ENCODE measurements around the gene PCDHGA5.
"Not testable (repeated sequence)": the region's sequence is repeated elsewhere in the genome, so short reads cannot be mapped to it uniquely, and the experiment has no call there.

The PCDHGA5 gene

DNA sequence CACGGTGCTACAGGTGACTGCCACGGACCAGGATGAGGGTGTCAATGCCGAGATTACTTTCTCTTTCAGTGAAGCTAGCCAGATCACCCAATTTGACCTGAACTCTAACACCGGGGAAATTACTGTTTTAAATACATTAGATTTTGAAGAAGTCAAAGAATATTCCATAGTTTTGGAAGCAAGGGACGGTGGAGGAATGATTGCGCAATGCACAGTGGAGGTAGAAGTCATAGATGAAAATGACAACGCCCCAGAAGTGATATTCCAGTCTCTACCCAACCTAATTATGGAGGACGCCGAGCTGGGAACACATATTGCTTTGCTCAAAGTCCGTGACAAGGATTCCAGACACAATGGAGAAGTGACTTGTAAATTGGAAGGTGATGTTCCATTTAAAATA is 24.7 kb downstream of the PCDHGA5 start:
- no peak for DNase-seq

DNA sequence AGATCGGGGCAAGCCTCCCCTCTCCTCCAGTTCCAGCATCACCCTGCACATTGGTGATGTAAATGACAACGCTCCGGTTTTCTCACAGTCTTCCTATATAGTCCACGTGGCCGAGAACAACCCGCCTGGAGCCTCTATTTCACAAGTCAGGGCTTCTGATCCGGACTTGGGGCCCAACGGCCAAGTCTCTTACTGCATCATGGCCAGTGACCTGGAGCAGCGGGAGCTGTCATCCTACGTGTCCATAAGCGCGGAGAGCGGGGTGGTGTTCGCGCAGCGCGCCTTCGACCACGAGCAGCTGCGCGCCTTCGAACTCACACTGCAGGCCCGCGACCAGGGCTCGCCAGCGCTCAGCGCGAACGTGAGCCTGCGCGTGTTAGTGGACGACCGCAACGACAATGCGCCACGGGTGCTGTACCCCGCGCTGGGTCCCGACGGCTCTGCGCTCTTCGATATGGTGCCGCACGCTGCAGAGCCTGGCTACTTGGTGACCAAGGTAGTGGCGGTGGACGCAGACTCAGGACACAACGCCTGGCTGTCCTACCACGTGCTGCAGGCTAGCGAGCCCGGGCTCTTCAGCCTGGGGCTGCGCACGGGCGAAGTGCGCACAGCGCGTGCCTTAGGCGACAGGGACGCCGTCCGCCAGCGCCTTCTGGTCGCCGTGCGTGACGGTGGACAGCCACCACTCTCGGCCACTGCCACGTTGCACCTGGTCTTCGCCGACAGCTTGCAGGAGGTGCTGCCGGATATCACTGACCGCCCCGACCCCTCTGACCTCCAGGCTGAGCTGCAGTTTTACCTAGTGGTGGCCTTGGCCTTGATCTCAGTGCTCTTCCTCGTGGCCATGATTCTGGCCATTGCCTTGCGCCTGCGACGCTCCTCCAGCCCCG is 25.4 kb downstream of the PCDHGA5 start:
- DNase-seq: no peak

- DNase-seq: no peak
Observed at GRCh38 chr5:141392429-141393198, 28.7 kb downstream of the PCDHGA5 start, which contains the start of gene PCDHGA8. TSS of gene PCDHGA8 (plus strand) at chr5:141392633. CDS start at chr5:141392814, 181 bp downstream.

DNA sequence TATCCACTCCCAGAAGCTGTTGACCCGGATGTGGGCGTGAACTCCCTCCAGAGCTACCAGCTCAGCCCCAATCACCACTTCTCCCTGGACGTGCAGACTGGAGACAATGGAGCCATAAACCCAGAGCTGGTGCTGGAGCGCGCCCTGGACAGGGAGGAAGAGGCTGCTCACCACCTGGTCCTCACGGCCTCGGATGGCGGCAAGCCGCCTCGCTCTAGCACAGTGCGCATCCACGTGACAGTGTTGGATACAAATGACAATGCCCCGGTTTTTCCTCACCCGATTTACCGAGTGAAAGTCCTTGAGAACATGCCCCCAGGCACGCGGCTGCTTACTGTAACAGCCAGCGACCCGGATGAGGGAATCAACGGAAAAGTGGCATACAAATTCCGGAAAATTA is 29.3 kb downstream of the PCDHGA5 start:
- DNase-seq: no peak

- not testable (repeated sequence) for DNase-seq
Observed at GRCh38 chr5:141394401-141395187, 30.6 kb downstream of the PCDHGA5 start.

DNA sequence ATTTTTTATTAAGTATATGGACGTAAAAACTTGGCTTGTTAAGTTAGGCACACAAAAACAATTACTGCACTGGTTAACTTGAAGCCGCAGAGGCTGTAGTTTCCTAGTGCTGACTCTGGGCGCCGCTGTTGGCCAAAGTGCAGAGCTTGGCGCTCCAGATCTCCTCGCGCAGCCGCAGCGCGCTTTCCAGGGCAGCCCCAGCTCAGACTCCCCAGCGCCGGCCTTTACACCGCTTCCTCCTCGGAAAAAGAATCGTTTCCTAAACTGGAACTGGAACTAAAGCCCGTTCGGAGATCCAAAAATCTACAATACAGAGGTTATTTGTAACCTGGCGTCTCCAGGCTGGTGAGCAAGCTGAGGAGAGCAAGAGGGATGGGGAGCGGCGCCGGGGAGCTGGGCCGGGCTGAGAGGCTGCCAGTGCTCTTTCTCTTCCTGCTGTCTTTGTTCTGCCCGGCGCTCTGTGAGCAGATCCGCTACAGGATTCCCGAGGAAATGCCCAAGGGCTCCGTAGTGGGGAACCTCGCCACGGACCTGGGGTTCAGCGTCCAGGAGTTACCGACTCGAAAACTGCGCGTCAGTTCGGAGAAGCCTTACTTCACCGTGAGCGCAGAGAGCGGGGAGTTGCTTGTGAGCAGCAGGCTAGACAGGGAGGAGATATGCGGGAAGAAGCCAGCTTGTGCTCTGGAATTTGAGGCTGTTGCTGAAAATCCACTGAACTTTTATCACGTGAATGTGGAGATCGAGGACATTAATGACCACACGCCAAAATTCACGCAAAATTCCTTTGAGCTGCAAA is 34.0 kb downstream of the PCDHGA5 start, which contains the start of gene PCDHGB5:
Gene PCDHGB5, plus strand, starts transcription at position 192 of the 796 bp plus-strand sequence. Its CDS starts 181 bp downstream, at position 373.
- not testable (repeated sequence) for DNase-seq

DNA sequence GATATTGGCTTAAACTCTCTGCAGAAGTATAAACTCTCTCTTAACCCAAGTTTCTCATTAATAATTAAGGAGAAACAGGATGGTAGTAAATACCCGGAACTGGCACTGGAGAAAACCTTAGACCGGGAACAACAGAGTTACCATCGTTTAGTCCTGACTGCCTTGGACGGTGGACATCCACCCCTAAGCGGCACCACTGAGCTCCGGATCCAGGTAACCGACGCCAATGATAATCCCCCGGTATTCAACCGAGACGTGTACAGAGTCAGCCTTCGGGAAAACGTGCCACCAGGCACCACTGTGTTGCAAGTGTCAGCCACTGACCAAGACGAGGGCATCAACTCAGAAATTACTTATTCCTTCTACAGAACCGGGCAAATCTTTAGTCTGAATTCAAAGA is 34.6 kb downstream of the PCDHGA5 start:
- DNase-seq: no peak

GRCh38 chr5:141399555-141400258 is 35.7 kb downstream of the PCDHGA5 start:
- no peak for DNase-seq

GRCh38 chr5:141402553-141403243 is 38.7 kb downstream of the PCDHGA5 start, which contains the start of gene PCDHGA9:
TSS of gene PCDHGA9 (plus strand) at chr5:141402778. CDS start at chr5:141402953, 175 bp downstream.
- no peak for DNase-seq

DNA sequence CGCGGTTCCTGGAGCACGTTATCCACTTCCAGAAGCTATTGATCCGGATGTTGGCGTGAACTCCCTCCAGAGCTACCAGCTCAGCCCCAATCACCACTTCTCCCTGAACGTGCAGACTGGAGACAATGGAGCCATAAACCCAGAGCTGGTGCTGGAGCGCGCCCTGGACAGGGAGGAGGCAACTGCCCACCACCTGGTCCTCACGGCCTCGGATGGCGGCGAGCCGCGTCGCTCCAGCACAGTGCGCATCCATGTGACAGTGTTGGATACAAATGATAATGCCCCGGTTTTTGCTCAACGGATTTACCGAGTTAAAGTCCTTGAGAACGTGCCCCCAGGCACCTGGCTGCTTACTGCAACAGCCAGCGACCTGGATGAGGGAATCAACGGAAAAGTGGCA is 39.4 kb downstream of the PCDHGA5 start:
- DNase-seq: no peak

- DNase-seq: not testable (repeated sequence)
Observed at GRCh38 chr5:141407790-141408505, 44.0 kb downstream of the PCDHGA5 start, which contains the start of gene PCDHGB6. TSS of gene PCDHGB6 (plus strand) at chr5:141408021. CDS start at chr5:141408203, 182 bp downstream.

DNA sequence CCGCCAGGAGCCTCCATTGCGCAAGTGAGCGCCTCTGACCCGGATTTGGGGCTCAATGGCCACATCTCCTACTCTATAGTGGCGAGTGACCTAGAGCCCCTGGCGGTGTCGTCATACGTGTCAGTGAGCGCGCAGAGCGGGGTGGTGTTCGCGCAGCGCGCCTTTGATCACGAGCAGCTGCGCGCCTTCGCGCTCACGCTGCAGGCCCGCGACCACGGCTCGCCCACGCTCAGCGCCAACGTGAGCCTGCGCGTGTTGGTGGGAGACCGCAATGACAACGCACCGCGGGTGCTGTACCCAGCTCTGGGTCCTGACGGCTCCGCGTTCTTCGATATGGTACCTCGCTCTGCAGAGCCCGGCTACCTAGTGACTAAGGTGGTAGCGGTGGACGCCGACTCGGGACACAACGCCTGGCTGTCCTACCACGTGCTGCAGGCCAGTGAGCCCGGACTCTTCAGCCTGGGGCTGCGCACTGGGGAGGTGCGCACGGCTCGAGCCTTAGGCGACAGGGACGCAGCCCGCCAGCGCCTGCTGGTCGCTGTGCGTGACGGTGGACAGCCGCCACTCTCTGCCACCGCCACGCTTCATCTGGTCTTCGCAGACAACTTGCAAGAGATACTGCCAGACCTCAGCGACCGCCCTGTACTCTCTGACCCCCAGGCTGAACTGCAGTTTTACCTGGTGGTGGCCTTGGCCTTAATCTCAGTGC is 45.8 kb downstream of the PCDHGA5 start:
- DNase-seq: no peak

GRCh38 chr5:141411575-141411974 is 47.6 kb downstream of the PCDHGA5 start:
- no peak for DNase-seq

DNA sequence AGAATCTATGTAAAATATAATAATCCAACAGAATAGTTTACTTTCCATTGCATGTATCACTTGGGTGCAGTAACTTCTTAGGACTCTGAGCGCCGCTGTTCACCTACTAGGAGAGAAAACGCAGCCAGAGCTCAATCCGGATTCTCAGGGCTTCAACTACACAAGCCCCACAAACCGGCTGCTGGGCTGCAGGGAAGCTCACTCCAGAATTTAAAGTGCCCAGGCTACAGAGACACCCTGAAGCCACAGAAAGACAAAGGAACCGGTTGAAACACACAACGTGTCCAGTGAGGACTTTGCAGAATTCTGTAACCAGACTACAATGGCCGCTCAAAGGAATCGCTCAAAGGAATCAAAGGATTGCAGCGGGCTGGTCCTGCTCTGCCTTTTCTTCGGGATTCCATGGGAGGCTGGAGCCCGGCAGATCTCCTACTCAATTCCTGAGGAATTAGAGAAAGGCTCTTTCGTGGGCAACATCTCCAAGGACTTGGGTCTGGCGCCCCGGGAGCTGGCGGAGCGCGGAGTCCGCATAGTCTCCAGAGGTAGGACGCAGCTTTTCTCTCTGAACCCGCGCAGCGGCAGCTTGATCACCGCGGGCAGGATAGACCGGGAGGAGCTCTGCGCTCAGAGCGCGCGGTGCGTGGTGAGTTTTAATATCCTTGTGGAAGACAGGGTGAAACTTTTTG is 49.0 kb downstream of the PCDHGA5 start, which contains the start of gene PCDHGA10:
Gene PCDHGA10, plus strand, starts transcription at position 134 of the 686 bp plus-strand sequence. Its CDS starts 189 bp downstream, at position 323.
- DNase-seq: no peak

DNA sequence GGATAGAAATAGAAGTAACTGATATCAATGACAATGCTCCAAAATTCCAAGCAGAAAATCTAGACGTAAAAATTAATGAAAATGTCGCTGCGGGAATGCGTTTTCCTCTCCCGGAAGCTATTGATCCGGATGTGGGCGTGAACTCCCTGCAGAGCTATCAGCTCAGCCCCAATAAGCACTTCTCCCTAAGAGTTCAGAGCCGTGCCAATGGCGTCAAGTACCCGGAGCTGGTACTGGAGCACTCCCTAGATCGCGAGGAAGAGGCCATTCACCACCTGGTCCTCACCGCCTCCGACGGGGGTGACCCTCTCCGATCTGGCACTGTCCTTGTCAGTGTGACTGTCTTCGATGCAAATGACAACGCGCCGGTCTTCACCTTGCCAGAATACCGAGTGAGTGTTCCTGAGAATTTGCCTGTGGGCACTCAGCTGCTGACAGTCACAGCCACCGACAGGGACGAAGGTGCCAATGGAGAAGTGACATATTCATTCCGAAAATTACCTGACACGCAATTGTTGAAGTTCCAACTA is 49.6 kb downstream of the PCDHGA5 start:
- DNase-seq: no peak

DNA sequence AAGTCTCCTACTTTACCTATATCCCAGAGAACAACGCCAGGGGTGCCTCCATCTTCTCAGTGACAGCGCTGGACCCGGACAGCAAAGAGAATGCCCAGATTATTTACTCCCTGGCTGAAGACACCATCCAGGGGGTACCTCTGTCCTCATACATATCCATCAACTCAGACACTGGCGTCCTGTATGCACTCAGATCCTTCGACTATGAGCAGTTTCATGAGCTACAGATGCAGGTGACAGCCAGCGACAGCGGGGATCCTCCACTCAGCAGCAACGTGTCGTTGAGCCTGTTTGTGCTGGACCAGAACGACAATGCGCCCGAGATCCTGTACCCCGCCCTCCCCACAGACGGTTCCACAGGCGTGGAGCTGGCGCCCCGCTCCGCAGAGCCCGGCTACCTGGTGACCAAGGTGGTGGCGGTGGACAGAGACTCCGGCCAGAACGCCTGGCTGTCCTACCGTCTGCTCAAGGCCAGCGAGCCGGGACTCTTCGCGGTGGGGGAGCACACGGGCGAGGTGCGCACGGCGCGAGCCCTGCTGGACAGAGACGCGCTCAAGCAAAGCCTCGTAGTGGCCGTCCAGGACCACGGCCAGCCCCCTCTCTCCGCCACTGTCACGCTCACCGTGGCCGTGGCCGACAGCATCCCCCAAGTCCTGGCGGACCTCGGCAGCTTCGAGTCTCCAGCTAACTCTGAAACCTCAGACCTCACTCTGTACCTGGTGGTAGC is 50.7 kb downstream of the PCDHGA5 start:
- DNase-seq: not testable (repeated sequence)

DNA sequence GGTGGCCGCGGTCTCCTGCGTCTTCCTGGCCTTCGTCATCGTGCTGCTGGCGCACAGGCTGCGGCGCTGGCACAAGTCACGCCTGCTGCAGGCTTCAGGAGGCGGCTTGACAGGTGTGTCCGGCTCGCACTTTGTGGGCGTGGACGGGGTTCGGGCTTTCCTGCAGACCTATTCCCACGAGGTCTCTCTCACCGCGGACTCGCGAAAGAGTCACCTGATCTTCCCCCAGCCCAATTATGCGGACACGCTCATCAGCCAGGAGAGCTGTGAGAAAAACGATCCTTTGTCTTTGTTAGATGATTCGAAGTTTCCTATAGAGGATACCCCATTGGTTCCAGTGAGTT is 51.3 kb downstream of the PCDHGA5 start:
- DNase-seq: not testable (repeated sequence)

All from NCI-H1417 treated with DMSO at 0.1 percent for 48 hours (cell line).